Small intestine (tissue), 7 donors: ENCODE data around the gene TNS3. TPM values are rescaled to one million over a fixed set of nuclear protein-coding genes. Genes with fewer than 3 reads are reported as not detected.
A peak's percentile ranks its signal among the peaks of the same experiment; 100 is the strongest.

Source experiments
- DNase-seq, 2 donors: peaks; one replicate each; pipeline versions ENCODE4 v3.0.0 to v3.0.0-alpha.2; 2013
- FAIRE-seq: peaks from 2 replicates; lab custom pipeline; 2012; peaks lifted over from hg19 to GRCh38; lab: Jason Lieb, UNC
- H3K27ac ChIP-seq, 3 donors: one replicate each; pipeline ENCODE4 v1.5.1; 2013; ENCODE audit warnings: low read length in 2 of 3, mild to moderate bottlenecking in 2 of 3, control low read depth in 1 of 3, inconsistent platforms in 1 of 3, low read depth in 1 of 3, moderate library complexity in 1 of 3
- H3K27me3 ChIP-seq, 3 donors: one replicate each; pipeline ENCODE4 v1.6.1; 2013; ENCODE audit warnings: low read length in 3 of 3, inconsistent platforms in 1 of 3; ENCODE audit not compliant: control insufficient read depth in 3 of 3, insufficient read depth in 3 of 3
- H3K36me3 ChIP-seq, 3 donors: one replicate each; pipeline ENCODE4 v1.6.1; 2013; ENCODE audit warnings: low read length in 3 of 3, inconsistent platforms in 1 of 3, low read depth in 1 of 3, mild to moderate bottlenecking in 1 of 3, moderate library complexity in 1 of 3; ENCODE audit not compliant: control insufficient read depth in 3 of 3, insufficient read depth in 2 of 3
- H3K4me1 ChIP-seq, 3 donors: one replicate each; pipeline ENCODE4 v1.6.1; 2013; ENCODE audit warnings: low read length in 2 of 3, inconsistent platforms in 1 of 3, low read depth in 1 of 3, mild to moderate bottlenecking in 1 of 3, moderate library complexity in 1 of 3; ENCODE audit not compliant: control insufficient read depth in 3 of 3, insufficient read depth in 2 of 3
- H3K4me3 ChIP-seq, 3 donors: one replicate each; pipeline ENCODE4 v1.5.1; 2013; ENCODE audit warnings: low read length in 3 of 3, control low read depth in 1 of 3, inconsistent platforms in 1 of 3, low read depth in 1 of 3, mild to moderate bottlenecking in 1 of 3, moderate library complexity in 1 of 3
- H3K9me3 ChIP-seq, 2 donors: one replicate each; pipeline ENCODE4 v1.6.1; 2013; ENCODE audit warnings: low read depth in 1 of 2, low read length in 1 of 2; ENCODE audit not compliant: control insufficient read depth in 2 of 2, insufficient read depth in 1 of 2
- WGBS, 3 donors: extraction: QIAGEN DNeasy Blood & Tissue Kit; methylation state at CpG; one replicate each; pipeline ENCODE4 v1.1.7; 2013; 5-methylcytosine and 5-hydroxymethylcytosine counted together
- polyA plus RNA-seq, 4 donors: library from polyadenylated mRNA; stranded (reverse) in 3 of 4; unstranded in 1 of 4; fragments of 200-250 nt in 3 of 4; fragments of 120-200 nt in 1 of 4; gene quantifications; one replicate each; pipeline versions ENCODE4 v1.2.1 to v1.2.3, GENCODE V29; 2013
- donor health status: healthy with polysubstance abuse.
- donor health status: control.
- donor health status: control.
- donor health status: Bipolar disorder and iron deficiency.
- donor health status: healthy.

TNS3 gene
- polyA plus RNA-seq, 4 donors = 17.2 to 67.1 (median 27.3) TPM

DNA sequence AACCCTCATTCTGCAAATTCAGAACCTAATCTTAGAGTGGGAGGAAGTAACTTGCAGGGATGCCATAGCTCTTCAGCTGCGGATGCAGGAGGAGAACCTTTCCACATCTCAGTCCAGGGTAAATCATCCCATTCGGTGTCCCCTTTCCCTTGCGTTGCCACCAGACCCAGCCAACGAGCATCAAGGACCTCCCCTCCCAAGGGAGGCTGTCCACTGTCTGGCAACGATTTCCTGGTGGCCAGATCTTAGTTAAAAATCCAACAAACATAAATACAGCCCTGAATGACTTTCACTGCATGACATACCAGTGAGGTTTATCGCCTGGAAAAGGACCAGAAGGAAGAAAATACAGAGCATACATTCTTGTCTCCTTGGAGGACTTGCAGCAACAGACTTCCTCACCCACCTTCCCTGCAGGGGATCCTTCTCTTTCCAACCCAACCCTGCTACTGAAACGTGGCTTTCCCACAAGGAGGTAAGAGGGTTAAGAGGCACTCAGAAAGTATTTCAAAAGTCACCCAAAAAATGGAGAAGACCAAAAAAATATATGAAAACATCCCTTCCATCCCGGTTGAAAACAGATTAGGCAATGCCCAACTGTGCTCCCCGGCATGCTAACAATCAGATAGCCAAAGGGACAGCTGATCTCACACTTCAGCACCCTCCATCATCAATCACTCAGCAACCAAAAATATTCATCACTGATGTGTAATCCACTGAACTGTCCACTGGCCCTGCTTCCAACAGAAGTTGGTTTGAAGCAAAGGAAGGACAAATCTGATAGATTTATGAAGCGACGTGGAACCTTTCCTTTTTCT, 206.6 kb downstream of the TNS3 start:
- DNase-seq (no peak), FAIRE-seq (no peak)
- Histone ChIP-seq H3K27ac (no peak overlapping the region), H3K27me3 (no peaks in the 10 kb centered on the region), H3K36me3 (peaks cover 0 to 59% (median 0%) of the 10 kb centered on the region in 3 donors), H3K4me3 (no peak overlapping the region), H3K4me1 (peaks cover 0 to 32% (median 8%) of the 10 kb centered on the region in 3 donors), H3K9me3 (no peaks in the 10 kb centered on the region)
- 62 to 77% (median 69%) methylated on average over 11 of the region's 11 CpGs for WGBS, 3 donors

DNA sequence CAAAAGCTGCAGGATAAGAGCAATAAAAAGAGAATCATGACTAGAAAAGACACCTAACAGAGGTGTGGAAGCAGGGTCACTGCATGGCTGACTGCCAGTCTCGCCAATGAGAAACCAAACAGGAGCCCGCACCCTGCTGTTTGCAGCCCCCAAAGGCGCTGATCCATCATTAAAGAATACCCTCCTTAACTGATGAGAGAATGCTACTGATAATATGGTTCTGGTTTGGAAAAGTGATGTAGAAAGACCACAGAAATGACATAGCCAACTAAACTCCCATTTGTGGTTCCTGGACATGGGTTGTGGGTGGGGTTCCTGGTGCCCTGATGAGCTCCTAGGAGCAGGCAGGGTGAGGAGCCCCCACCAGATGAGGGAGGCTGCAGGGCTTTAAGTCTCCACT, 207.4 kb downstream of the TNS3 start:
- WGBS, 3 donors = 91 to 97% (median 93%) methylated on average over 3 of the region's 3 CpGs
- Histone ChIP-seq H3K27ac (no peak overlapping the region), H3K4me1 (peaks cover 0 to 24% (median 8%) of the 10 kb centered on the region in 3 donors), H3K9me3 (no peaks in the 10 kb centered on the region), H3K4me3 (no peak overlapping the region), H3K36me3 (peaks cover 0 to 54% (median 0%) of the 10 kb centered on the region in 3 donors), H3K27me3 (no peaks in the 10 kb centered on the region)
- FAIRE-seq (no peak), DNase-seq (no peak)

DNA sequence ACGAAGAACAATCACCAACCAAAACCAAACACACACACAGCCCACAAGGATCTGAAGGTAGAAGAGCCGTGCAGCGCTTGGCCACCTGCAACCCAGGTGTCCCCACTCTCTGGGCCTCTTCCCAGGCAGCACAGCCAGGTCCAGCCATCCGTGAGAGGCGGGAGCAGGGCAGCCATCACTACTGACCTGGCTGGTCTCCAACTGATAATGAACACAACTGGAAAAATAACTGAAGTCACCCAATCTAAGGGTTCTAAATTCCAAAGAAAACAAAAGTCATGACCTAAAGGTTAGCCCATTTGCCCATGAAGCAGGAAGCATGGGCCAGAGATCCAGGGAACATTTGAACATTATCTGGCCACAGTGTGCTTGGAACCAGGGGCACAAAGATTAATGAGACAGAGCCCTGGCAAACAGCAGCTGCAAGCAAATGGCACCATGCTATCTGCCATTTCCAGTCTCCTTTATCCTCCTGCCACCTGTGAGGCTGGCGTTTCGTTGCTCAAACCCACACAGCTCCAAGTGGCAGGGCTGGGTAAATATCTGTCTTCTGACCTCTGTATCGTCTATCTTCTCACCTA, 207.9 kb downstream of the TNS3 start:
- Histone ChIP-seq H3K36me3 (peaks cover 0 to 58% (median 0%) of the 10 kb centered on the region in 3 donors), H3K27me3 (no peaks in the 10 kb centered on the region), H3K4me1 (peaks cover 0 to 21% (median 8%) of the 10 kb centered on the region in 3 donors), H3K4me3 (no peak overlapping the region), H3K27ac (no peak overlapping the region), H3K9me3 (no peaks in the 10 kb centered on the region)
- FAIRE-seq = no peak
- WGBS, 3 donors = 32 to 67% (median 41%) methylated on average over 8 of the region's 8 CpGs
- DNase-seq = peak in 1 of 2 donors; percentile 37

DNA sequence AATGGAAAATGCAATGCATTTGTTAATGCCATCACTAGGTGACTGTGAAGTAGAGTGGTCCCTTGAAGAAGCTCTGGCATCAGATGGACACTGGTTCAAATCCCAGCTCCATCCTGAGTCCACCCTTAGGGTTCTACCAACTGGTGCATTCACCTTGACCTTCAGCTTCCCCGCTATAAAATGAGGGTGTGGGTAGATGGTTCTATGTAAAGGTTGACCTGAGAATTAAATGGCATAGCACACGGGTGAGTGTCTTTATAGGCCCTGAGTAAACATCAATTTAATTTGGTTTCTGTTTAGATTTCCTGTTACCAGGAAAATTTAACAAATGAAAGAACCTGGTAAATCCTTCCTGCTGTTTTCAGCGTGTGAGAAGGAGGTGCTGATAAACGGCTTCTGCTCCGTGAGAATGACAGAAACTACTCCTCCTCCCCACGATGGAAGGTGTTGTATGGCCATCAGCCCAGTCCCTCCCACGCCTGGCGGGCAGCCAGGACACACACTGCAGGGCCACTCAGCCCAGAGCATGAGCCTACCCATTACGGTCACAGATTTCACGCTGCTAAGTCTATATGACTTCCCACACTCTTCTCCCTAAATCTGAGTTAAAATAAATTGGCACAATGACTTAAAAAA, 210.1 kb downstream of the TNS3 start:
- peak overlapping the region; percentile 40 to 65 (median 58) for H3K27ac ChIP-seq
- no peak for FAIRE-seq

DNA sequence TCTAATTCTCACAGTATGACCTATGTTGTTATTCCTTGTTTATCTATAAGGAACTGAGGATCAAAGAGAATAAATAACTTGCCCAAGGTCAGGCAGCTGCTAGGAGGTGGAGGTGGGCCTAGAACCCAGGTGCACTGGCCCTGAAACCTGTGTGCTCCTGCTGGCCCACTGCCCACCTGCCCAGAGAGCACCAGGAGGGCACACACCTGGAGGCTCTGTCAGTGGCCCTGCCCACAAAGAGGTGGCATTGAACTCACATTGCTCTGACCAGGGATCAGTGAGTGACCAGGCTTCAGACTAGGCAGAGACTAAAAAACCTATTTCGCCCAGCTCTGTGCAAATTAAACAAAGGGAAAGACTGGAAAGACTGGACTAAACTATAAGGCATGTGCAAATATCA, 210.6 kb downstream of the TNS3 start:
- WGBS, 3 donors = 79 to 89% (median 88%) methylated on average over 1 of the region's 1 CpG
- Histone ChIP-seq H3K9me3 (no peaks in the 10 kb centered on the region), H3K27ac (peak overlapping the region; percentile 5 to 65 (median 34)), H3K4me1 (peaks cover 0 to 21% (median 8%) of the 10 kb centered on the region in 3 donors), H3K4me3 (no peak overlapping the region), H3K27me3 (no peaks in the 10 kb centered on the region), H3K36me3 (peaks cover 0 to 65% (median 7%) of the 10 kb centered on the region in 3 donors)
- FAIRE-seq = no peak
- no peak for DNase-seq

More for the DNA sequence above, 210.1 kb downstream of the TNS3 start:
- peaks cover 0 to 62% (median 7%) of the 10 kb centered on the region in 3 donors for H3K36me3 ChIP-seq
- H3K9me3 ChIP-seq = no peaks in the 10 kb centered on the region
- DNase-seq = peak; percentile 87 to 89
- WGBS, 3 donors = 3 to 38% (median 16%) methylated on average over 10 of the region's 10 CpGs
- H3K27me3 ChIP-seq = no peaks in the 10 kb centered on the region
- H3K4me1 ChIP-seq = peaks cover 0 to 21% (median 8%) of the 10 kb centered on the region in 3 donors
- no peak overlapping the region for H3K4me3 ChIP-seq

DNA sequence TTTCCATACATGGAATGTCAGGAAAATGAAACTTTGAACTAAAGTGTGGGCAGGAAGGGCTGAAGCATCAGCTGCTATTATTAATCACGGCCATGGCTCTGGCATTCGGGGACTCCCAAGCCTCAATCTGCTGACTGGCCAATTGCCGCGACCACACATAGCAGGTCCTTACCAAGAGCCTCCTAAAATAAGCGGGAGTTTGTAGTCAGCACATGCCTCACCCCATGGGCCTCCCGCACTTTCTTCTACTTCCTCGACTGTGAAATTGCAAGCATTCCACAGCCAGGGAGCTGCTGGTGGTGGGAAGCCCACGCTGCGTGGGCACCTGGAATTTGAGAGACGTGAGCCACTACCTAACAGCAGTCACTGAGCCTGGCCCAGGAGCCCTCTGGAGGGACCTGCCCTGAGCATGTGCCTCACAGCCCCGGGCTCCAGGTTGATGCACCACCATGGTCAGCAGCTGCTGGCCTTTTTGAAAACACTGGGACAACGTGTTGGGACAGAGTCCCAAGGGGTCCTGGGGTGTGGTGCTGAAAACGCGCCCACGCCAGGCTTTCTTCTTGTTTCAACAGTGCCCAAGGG, 211.4 kb downstream of the TNS3 start:
- Histone ChIP-seq H3K4me1 (peaks cover 0 to 21% (median 8%) of the 10 kb centered on the region in 3 donors), H3K9me3 (no peaks in the 10 kb centered on the region), H3K27me3 (no peaks in the 10 kb centered on the region), H3K36me3 (peaks cover 0 to 64% (median 7%) of the 10 kb centered on the region in 3 donors), H3K4me3 (no peak overlapping the region), H3K27ac (no peak overlapping the region)
- FAIRE-seq = no peak
- DNase-seq = no peak
- 76 to 82% (median 76%) methylated on average over 15 of the region's 15 CpGs for WGBS, 3 donors

DNA sequence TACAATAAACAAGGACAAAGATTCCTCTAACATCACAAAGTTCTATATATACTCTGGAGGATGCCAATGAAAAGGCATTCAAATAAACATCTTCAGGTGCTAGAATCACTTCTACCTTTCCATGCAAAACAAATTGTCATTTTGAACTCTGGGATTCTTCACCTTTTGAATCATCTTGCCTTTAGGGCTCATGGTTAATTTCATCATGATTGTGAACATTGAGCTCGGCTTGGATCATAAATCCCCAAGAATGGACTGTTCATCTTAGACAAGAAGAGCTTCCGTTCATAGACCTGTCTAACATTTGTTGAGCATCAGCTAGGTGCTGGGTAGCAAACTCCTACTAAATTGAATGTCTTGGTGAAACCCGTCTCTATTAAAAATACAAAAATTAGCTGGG, 212.2 kb downstream of the TNS3 start:
- WGBS, 3 donors = 83 to 91% (median 89%) methylated on average over 3 of the region's 3 CpGs
- no peak overlapping the region for H3K27ac ChIP-seq

More for the DNA sequence above, 212.2 kb downstream of the TNS3 start:
- Histone ChIP-seq H3K27me3 (no peaks in the 10 kb centered on the region), H3K4me1 (peaks cover 0 to 21% (median 8%) of the 10 kb centered on the region in 3 donors), H3K9me3 (no peaks in the 10 kb centered on the region), H3K4me3 (no peak overlapping the region), H3K36me3 (peaks cover 0 to 67% (median 7%) of the 10 kb centered on the region in 3 donors)
- DNase-seq = no peak
- FAIRE-seq = no peak
